HG03575 (cell line): ENCODE results near the gene WDR31.

Source experiments
- ATAC-seq: cut with Tn5 transposase; IDR thresholded peaks from one replicate; pipeline ENCODE4 v1.9.1; 2021; ENCODE audit not compliant: unreplicated experiment, insufficient number of reproducible peaks, low FRiP score; ENCODE audit errors: extremely low read depth

Gene WDR31

GRCh38 chr9:113345671-113346070 is 5.6 kb upstream of the WDR31 start:
- no peak for ATAC-seq

GRCh38 chr9:113345190-113345589 is 5.1 kb upstream of the WDR31 start:
- ATAC-seq = no peak

GRCh38 chr9:113343732-113344231 is 3.7 kb upstream of the WDR31 start:
- ATAC-seq = no peak

- ATAC-seq = no peak
Measured at GRCh38 chr9:113341712-113342410, 1.8 kb upstream of the WDR31 start.

- ATAC-seq = no peak
Measured at GRCh38 chr9:113337714-113338113, 2.4 kb downstream of the WDR31 start.

GRCh38 chr9:113331780-113332179 is 8.3 kb downstream of the WDR31 start:
- no peak for ATAC-seq

- no peak for ATAC-seq
Measured at GRCh38 chr9:113328045-113328782, 11.9 kb downstream of the WDR31 start.

- ATAC-seq = no peak
Measured at GRCh38 chr9:113326230-113326629, 13.8 kb downstream of the WDR31 start.

GRCh38 chr9:113322671-113323070 is 17.4 kb downstream of the WDR31 start:
- ATAC-seq = no peak

GRCh38 chr9:113320051-113320450 is 20.0 kb downstream of the WDR31 start:
- no peak for ATAC-seq

- no peak for ATAC-seq
Measured at GRCh38 chr9:113319054-113319453, 21.0 kb downstream of the WDR31 start.

- no peak for ATAC-seq
Measured at GRCh38 chr9:113317777-113318176, 22.3 kb downstream of the WDR31 start.

GRCh38 chr9:113316030-113316429 is 24.0 kb downstream of the WDR31 start:
- ATAC-seq = no peak

GRCh38 chr9:113315231-113315630 is 24.8 kb downstream of the WDR31 start:
- no peak for ATAC-seq

GRCh38 chr9:113313261-113313660 is 26.8 kb downstream of the WDR31 start:
- ATAC-seq = no peak

- no peak for ATAC-seq
Measured at GRCh38 chr9:113311961-113312360, 28.1 kb downstream of the WDR31 start.

GRCh38 chr9:113310538-113310937 is 29.5 kb downstream of the WDR31 start:
- ATAC-seq = no peak

GRCh38 chr9:113309204-113309813 is 30.8 kb downstream of the WDR31 start:
- ATAC-seq = no peak

- no peak for ATAC-seq
Measured at GRCh38 chr9:113307396-113307975, 32.6 kb downstream of the WDR31 start.

GRCh38 chr9:113306566-113306965 is 33.5 kb downstream of the WDR31 start:
- ATAC-seq = no peak
